Neural progenitor cell (in vitro differentiated cells): ENCODE data around the gene ZIK1.

Experiments
- CTCF ChIP-seq: fragments of 200-600 bp; sonication (generic); IDR thresholded peaks from 2 replicates; pipeline ENCODE4 v1.5.1; 2017; ENCODE audit warnings: antibody characterized with exemption, mild to moderate bottlenecking
- EZH2phosphoT487 ChIP-seq: fragments of 200-600 bp; sonication (generic); IDR thresholded peaks from 2 replicates; pipeline ENCODE4 v1.6.1; 2017; ENCODE audit warnings: antibody characterized with exemption

GRCh38 chr19:57572415-57572947, 11.5 kb upstream of the ZIK1 start:
- TF ChIP-seq CTCF (no peak), EZH2phosphoT487 (no peak)
